Measurements from ENCODE around the gene EIF1B.

DNA sequence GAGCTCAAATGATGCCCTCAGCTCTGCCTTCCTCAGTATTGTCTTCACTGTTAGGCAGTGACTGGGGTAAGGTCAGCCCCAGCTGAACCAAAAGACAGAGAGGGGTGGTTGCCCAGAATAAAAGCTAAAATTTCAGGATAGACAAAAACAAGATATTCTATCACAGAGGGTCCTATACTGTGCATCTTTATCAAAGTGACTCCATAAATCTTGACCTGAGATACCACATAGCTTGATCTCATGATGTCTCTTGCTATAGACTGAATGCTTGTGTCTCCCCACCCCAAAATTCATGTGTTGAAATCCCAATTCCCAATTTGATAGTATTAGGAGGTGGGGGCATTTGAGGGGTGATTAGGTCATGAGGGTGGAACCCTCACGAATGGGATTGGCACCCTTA lies 30.4 kb downstream of the EIF1B start:
- TF ChIP-seq, protein P1, sequence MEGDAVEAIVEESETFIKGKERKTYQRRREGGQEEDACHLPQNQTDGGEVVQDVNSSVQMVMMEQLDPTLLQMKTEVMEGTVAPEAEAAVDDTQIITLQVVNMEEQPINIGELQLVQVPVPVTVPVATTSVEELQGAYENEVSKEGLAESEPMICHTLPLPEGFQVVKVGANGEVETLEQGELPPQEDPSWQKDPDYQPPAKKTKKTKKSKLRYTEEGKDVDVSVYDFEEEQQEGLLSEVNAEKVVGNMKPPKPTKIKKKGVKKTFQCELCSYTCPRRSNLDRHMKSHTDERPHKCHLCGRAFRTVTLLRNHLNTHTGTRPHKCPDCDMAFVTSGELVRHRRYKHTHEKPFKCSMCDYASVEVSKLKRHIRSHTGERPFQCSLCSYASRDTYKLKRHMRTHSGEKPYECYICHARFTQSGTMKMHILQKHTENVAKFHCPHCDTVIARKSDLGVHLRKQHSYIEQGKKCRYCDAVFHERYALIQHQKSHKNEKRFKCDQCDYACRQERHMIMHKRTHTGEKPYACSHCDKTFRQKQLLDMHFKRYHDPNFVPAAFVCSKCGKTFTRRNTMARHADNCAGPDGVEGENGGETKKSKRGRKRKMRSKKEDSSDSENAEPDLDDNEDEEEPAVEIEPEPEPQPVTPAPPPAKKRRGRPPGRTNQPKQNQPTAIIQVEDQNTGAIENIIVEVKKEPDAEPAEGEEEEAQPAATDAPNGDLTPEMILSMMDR (IDR thresholded peaks at IDR 0.05; ENCODE audit: borderline replicate concordance, extremely low read depth, low read length, poor library complexity, severe bottlenecking): no peak
- no peak for TF ChIP-seq EZH2 (IDR thresholded peaks at IDR 0.05; ENCODE audit: borderline replicate concordance, low read depth, low read length, severe bottlenecking)
